DMS79 treated with DMSO at 0.1 percent for 48 hours (cell line): ENCODE data around the gene SRSF9.
"Not testable (repeated sequence)": the region's sequence is repeated elsewhere in the genome, so short reads cannot be mapped to it uniquely, and the experiment has no call there.

Experiments
- DNase-seq: peaks from one replicate; lab custom pipeline; 2025; lab: John Stamatoyannopoulos, UW

Gene SRSF9

DNA sequence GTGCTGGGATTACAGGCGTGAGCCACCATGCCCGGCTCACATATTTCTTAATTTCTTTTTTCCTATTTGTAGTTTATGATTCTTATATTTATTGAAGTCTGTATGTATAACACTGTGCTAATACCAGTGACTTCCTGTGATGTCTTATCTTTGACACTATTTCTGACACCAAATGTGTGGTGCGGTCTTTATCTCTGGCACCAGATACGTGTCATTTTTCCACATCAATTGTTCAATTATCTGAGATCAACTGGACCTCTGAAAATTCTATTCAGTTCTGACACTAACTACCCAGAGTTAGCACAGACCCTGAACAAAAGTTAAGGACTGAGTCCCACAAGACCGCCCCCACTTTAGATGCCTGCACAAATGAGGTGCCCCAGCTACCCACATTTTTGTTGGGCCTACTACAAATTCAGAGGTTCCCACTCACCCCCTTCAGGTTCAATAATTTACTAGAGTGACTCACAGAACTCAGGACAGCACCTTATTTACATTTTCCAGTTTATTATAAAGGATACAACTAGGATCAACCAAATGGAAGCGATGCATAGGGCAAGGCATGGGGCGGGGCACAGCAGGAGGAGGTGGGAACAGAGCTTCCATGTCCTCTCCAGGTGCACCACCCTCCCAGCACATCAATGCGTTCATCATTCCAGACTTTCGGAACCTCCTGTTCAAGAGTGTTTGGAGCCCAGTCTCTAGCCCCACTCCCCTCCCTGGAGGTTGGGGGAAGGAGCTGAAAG is 11.6 kb upstream of the SRSF9 start:
- DNase-seq, result no peak

DNA sequence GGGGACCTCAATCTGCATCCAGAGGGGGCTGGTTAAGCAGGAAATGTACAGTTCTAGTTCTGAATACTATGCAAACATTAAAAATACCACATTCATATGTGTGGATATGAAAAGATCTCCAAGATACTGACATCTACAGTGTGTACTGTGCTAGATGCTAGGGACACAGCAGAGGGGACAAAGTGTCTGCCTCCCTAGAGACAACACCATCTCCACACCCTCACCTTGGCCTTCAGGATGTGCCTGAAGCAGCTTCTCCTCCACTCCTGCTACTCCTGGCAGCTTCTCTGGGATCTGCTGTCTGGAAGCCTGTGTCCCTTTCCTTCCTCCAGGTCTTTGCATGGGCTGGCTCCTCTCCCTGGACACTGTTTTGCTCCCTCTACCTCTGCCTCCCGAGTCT is 10.7 kb upstream of the SRSF9 start:
- DNase-seq, result no peak

DNA sequence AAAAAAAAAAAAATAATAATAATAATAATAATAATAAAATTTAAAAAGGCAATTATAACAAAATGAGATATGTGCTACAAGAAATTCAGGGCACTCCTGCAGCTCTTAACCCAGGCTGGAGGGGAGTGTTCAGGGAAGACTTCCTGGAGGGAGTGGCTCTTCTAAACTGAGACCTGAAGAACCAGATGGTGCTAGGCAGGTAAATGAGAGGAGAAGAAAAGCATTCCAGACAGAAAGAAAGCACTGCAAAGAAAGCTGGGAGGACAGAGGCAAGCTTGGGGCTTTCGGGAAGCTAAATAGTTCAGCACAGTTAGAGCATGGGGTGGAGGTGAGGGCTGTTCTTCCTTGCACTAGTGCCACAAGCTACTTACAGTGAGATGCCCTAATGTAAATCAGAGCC is 9.9 kb upstream of the SRSF9 start:
- no peak for DNase-seq

DNA sequence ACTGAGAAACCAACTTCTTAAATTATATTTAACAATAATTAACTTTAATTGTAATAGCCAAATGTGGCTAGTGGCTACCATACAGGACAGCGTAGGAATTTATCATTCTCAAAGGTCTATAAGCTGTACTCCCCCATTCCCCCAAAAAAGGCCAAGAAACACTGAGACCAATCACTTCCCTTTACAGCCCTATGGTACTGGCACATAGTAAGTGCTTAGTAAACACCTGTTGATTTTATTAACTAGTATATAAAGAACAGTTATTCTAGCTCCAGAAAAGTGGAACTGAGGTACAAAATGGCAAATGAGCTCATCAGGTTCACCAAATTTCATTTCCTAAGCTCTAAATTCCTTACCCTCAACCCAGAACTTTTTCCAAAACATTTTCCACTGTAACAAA is 6.1 kb upstream of the SRSF9 start:
- no peak for DNase-seq

DNA sequence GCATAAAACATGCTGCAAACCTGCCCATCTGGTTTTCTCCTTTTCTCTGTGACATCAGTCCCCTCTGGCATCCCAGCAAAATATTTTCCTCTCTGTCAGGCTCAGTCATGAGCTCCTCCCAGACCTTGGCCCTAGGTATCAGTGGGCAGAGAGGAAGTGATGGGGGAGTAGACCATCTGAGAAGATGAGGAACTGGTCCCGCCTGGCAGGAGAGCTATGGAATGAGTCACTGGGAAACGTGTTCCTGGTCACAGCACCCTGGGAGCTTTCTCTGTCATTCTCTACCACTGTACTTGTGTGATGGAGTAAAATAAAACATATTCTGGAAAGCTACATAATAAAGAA is 5.0 kb upstream of the SRSF9 start:
- no peak for DNase-seq

DNA sequence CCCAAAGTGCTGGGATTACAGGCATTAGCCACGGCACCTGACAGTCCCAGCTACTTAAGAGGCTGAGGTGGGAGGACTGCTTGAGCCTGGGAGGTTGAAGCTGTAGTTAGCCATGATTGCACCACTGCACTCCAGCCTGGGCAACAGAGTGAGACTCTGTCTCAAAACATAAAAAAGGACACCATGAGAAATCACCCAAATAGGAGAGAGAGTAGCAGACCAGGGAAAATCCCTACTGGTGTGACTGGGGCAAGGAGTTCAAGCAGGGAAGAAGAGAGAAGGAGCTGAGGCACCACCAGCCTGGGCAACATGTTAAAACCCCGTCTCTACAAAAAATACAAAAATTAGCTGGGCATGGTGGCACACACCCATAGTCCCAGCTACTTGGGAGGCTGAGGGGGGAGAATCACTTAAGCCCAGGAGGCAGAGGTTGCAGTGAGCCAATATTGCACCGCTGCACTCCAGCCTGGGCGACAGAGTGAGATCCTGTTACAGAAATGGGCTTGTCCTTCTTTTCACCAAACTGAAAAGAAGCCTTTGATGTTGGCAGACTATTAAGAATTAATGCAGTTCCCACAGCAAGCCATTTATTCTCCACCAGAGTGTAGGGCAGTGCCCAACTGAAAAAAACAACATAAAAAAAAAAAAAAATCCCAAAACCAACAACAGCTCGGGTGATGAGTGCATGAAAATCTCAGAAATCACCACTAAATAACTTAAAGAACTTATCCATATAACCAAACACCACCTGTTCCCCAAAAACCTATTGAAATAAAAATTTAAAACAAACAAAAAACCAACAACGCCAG is 4.5 kb upstream of the SRSF9 start:
- no peak for DNase-seq

DNA sequence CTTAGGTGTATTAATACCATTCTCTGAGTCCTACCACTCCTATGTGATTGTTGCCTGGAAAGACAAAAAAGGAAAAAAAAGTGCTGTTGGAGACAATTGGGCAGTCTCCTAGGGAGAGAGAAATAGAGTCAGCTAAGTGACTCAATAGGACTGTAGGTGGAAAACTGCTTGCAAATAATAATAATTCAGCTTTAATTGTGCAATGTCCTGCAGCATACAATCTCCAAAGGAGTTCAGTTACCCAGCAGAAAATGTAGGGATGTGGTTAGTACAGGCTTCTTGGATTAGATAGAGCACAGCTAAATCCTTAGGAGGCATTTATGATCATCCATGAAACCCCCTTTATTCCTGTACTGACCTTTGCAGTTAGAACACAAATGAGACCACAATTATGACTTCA is 3.0 kb upstream of the SRSF9 start:
- no peak for DNase-seq

DNA sequence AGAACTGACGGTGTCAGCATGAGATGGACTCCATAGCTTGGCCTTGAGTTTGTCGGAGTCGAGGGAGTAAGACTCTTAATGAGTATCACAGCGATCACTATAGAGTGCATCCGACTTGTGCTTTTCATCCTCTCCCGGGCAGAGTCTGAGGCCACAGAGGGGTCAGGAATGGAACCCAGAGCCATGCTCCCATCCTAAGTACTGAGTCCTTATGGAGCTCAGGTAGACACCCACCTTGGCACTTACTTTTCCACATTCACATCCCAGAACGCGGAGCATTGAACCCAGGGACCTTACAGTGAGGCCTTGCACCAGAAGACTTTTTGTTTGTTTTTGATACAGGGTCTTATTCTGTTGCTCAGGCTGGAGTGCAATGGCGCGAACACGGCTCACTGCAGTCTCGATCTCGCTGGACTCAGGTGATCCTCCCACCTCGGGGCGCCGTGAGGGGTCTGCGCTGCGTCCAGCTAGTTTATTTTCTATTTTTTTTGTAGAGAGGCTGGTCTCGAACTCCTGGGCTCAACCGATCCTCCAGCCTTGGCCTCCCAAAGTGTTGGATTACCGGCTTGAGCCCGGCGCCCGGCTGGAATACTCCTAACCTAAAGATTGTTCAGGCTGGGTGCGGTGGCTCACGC is 719 bp upstream of the SRSF9 start:
- no peak for DNase-seq

DNA sequence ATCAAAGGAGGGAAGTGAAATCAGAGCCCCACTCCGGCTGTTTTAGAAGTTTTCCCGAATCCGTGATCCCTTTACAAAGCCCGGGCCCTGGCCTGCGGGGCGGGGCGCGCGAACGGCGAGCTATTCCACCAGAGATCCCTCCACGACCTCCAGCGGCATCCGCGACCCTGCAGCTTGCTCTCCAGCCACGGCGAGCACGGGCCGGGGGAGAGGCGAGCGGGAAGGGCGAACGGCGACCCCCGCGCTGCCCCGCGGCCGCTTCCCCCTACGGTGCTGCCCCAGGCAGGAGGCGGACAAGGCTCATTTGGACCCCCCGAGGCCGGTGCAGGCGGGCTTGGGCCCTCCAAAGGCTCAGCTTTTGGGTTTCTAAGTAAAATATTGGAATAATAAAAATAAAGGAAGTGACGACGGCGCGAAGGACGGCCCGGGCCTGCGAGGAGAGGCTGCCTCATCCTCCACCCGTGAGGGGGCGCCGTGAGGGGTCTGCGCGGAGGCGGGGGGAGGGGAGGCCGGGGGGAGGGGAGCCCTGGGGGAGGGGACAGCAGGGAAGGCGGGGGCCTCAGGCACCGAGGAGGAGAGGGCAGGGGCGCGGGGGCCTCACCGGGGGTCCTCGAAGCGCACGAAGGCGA is 613 bp downstream of the SRSF9 start:
- DNase-seq, result no peak

DNA sequence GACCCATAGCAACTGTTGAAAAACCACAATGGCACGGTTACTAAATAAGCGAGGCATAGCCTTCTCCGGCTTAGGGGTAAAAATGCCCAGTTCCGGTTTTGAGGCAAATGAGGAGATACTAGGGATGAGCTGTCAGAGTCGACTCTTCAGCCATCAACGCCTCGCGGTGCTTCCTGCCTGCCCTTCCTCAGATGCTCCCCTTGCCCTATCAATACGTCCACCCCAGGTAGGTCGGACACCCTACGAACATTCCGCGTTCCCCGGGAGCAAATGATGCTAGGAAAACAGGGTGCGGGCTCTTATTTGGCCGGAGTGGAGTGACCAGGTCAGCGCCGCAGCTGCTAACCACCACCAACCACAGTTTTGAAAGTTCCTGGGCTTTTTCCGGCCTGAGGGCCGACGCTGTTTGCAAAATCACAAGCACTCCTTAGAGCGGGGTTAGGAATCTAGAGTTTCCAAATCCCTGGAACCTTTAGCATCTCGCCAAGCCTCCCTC is 1.2 kb downstream of the SRSF9 start:
- DNase-seq, result no peak

DNA sequence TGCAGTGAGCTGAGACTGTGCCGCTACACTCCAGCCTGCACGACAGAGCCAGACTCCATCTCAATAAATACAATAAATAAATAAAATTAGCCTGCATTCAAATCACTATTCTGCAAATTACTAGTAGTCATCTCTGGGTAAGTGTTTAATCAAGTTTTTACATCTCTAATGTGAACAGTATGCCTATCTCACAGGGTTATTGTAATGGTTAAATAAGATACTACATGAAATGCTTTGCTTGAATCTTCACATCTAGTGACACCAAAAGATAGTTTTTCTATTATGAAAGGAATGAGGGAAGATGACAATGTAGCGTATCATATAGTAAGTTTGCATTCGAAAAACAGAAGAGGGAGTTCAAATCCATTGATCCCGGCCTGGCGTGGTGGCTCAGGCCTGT is 2.1 kb downstream of the SRSF9 start:
- no peak for DNase-seq

DNA sequence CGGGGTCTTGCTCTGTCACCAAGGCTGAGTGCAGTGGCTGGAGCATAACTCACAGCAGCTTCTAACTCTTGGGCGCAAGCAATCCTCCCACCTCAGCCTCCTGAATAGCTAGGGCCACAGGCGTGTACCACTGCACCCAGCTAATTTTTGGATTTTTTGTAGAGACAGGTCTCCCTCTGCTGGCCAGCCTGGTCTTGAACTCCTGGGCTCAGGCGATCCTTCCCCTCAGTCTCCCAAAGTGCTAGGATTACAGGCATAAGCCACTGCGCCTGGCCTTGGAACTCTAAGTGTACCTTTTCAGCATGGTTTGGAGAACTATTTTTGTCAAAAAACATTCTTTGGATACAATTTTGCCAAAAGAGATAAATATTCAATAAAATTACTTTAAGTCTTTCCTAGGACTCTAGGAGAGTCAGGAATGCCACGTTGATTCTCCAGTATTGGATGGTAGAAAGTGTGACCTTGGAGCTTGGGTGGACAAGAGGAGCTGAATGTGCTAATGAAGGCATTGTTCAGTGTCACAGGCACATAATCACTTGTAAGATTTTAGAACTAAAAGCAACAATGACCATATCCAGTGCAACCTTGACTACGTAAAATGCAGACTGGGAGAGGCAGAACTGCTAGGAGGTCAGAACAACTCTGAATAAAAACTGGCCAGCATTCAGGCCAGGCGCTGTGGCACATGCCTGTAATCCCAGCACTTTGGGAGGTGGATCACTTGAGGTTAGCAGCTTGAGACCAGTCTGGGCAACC is 2.8 kb downstream of the SRSF9 start:
- no peak for DNase-seq

DNA sequence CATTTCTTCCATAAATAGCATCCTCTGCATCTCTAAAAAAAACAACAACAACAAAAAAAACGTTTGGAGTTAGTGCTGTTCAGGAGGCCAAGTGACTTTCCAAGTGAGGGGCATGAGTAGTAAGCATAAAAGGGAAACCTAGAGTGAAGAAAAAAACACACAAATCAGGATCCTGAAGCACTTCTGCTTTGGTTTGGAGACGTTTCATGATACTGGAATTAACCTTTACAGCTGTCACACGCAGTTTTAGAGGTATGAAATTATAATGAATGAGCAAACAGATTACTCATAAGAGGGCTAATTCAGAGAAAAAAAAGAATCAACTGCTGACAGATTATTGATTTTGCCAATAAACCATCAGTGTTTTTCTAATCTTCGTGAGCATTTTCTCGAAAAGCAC is 3.8 kb downstream of the SRSF9 start:
- DNase-seq, result no peak

DNA sequence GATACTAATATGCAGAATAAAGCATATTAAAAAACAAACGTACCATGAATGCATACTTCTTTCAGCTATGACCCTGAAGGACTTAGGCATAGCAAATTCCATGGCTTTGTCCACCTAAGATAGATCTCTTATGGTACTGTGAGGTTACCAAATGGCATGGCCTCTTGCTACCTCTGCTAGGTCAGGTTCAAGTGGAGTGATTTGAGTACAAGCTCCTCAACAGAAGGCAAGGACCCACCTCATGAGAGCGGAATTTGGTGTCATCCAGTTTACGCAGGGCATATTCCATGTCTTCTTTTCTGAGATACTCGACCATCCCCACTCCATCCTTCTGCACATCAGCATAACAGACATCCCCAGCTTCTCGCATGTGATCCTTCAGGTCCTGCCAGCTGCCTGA is 5.8 kb downstream of the SRSF9 start:
- no peak for DNase-seq

DNA sequence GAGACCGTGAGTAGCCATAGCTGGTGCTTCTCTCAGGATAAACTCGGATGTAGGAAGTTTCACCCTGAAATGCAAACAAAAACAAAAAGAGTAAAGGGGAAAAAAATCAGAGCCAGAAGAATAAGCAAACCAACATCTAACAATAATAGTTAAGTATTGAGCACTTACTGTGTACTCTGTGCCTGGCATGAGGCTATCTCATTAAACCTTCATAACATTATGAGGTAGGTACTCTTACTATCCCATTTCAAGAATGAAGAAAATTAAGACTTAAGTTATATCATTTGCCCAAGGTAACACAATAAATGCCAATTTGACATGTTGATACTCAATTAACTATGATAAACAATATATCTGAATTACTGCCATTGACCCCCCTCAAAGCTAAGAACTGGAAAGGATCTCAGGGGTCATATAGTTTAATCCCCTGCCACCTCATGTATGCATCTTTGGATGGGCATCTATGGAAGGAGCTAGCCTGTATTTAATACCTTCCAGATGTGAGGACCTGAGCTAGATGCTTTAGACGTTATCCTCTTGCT is 7.4 kb downstream of the SRSF9 start:
- no peak for DNase-seq

DNA sequence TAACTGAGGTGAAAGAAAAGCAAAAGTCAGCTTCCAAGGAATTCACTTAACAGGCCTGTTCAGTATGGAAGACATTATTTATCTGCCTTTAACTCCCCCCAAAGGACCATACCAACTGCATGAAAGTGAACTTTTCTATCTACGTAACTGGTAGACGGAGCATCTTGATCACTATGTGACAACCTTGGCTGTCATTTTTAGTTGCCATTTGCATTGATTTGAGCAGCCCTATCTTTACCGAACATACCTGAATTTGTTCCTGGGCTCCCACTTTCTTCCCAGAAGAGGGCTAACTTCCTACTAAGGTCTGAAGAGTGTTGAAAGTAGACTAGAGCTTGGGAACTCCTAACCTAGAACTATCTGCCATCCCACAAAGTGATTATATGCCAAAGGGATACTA is 9.4 kb downstream of the SRSF9 start:
- DNase-seq, result no peak

DNA sequence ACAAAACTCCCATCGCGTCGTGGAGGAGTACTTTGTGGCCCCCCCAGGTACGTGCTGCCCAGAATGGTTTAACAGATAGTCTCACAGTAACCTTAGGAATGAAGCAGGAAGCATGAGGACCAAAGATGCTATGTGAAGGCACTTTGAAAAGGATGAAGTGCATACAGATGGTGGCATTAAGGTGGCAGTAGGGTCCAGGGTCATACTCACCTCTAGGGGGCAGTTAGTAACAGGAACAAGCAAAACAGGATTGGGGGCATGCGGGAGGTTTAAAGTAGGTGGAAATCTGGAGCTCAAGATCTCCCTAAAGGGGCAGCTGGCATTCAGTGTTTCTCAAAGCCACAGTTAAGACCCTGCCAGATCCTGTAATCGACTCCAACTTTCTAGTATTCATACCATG is 12.4 kb downstream of the SRSF9 start:
- no peak for DNase-seq

DNA sequence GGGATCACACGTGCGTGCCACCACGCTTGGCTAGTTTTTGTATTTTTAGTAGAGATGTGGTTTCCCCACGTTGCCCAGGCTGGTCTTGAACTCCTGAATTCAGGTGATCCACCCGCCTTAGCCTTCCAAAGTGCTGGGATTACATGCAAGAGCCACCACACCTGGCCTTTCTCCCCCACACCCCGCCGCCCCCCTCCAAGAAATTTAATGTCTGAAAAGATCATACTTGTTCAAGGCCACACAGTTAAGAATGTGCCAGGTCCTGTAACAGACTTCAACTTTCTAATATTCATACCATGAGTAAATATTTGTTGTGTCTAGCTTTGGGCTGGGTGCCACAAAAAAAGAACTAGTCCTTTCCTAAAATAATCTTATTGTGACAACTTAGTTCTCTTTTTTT is 14.2 kb downstream of the SRSF9 start:
- no peak for DNase-seq

DNA sequence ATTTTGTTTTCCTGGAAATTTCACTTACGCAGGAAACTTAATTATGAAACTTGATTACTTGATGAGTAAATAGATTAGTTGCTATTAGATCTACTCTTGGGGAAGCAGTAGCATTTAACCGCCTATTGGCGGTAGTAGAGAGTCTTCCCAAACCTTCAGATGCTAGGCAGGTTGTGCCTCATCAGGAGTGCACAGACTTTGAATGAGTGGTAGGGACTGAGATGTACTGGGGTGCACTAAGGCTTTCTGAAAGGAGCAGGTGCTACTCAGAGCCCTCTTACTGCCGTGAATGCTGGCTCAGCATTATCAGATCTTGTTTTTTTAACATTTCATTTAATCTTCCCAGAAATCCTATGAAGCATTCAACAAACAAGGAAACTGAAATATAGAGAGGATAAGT is 15.6 kb downstream of the SRSF9 start:
- DNase-seq, result no peak

DNA sequence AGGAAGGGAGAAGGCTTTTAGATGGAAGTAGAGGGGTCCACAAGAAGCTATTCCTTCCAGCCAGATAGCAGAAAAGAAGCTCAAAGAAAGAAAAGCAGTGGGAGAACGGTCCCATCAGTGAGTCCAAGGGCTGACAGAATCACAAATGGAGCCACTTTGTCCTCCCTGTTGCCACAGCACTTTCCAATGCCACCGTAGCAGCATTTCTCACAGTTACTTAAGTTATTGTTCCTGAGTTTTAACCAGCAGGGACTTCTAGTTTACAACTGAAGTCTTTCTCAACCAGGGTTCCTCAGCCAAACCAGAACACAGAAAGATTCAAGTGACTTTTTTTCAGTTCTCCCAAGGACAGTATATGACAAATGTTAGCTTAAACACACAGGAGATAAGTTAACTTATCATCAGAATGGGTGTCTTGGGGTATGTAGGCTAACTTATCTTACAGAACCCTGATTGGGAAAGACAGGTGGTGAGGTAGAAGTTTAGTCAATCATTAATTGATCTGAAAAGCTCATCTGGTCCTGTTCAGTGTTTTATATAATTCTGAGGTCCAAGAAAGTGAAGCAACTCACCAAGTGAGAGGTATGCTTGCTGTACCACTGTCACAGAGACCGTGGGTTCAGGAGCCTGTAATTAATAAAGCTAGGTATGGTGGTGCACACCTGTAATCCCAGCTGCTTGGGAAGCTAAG is 16.3 kb downstream of the SRSF9 start:
- DNase-seq, result no peak

DNA sequence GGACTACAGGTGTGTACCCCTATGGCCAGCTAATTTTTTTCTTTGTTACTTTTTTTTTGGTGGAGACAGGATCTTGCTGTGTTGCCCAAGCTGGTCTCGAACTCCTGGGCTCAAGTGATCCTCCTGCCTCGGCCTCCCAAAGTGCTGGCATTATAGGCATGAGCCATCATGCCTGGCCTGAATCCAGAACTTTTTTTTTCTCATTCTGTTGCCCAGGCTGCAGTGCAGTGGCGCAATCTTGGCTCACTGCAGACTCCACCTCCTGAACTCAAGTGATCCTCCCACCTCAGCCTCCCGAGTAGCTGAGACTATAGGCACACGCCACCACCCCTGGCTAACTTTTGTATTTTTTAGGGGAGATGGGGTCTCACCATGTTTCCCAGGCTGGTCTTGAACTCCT is 17.0 kb downstream of the SRSF9 start:
- DNase-seq, result not testable (repeated sequence)
